ENCODE results near the gene RNF141.

RNF141 gene, protein sequence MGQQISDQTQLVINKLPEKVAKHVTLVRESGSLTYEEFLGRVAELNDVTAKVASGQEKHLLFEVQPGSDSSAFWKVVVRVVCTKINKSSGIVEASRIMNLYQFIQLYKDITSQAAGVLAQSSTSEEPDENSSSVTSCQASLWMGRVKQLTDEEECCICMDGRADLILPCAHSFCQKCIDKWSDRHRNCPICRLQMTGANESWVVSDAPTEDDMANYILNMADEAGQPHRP

DNA sequence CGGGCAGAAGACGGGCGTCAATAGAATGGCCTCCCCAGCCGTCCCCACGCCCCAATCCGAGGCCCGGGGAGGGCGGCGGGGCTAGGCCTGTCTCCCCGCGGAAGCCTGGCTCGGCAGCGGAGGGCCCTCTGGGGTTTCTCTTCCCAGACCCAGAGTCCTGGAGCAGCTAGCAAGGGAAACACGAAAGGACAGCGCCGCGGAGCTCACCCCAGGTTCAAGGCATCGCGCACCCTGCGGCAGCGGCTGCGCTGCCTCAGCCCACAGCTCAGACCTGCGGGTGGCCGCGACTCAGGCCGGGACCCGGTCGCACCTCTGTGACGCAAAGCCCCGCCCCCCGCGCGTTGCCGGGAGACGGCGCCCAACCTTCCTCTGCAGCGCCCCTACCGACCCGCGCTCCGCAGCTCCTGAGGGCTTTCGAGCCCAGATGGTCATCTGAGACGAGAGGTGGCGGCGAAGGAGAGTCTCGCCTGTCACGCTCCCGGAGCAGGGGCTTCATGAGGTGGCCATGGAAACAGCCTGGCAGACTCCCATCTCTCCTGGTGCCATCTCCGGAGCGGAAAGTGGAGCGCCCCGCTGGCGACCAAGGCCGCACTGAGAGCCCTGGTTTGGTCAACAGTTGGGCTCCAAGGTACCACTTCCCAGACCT is at the start of gene RNF141:
Gene RNF141 (minus strand): TSS at position 273 of the 646 bp plus-strand sequence. CDS start 7,029 bp downstream, outside the sequence.
- DNase-seq (ENCODE audit: low spot score): peak; percentile 92

DNA sequence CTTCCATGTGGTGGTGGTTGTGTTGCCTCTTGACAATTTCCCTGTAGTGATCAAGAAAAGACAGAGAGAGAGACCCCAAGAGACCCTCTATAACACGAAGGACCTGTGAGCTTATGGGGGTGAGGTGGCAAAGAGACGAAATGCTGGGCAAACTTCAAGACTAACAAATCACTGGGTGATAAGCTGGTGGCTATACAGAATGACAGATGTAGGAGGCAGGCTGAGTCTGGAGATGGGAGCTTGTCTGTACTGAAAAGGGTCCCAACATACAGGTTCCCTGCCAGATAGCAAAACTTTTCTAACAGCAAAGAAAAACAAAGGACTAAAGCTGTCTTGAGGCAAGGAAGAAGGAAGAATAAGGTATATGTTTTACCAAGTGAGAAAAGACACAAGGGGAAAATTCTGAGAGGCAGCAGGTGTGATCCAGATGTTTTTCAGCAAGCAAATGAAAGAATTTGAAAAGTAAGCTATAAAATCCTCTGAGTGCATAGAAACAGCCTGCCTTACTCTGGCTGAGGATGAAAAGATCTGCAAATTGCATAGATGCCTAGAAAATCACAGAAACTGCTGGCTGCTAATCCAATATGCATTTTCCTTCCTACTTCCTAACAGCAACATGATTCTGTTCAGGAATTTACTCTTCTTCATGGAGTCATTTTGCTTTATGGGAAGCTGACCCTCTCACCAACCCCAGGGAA is 49.4 kb upstream of the RNF141 start:
- DNase-seq (ENCODE audit: low spot score): no peak

DNA sequence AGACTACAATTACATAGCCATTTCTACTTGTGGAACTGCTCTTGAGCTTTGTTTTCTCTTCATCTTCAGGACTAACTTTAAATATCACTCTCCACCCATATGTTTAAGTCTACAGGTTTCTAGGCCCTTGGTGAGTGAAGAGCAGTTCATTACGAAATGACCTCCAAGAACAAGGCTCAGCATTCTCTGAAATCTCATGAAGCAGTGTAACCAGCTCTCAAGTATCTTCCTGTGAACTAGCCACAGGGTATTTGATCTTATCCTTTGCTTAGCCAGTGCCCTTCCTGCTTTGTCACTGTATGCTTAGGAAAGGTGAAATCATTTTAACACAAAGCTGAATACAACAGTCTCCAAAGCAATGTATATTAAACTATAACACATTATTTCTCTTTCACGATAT is 47.9 kb upstream of the RNF141 start:
- DNase-seq (ENCODE audit: low spot score): no peak

DNA sequence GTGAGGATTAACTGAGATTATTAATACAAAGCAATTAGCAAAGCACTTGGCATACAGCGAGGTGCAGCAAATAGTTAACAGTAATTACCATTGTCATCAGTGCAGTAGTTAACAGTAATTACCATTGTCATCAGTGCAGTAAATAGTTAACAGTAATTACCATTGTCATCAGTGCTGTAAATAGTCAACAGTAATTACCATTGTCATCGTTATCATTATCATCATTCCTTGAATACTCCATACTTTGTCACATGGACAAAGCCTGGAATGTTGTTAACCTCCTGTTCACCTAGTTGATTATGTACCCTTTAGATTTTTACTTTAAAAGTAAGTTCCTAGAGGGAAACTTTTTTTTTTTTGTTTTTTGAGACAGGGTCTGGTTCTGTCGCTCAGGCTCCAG is 47.0 kb upstream of the RNF141 start:
- DNase-seq (ENCODE audit: low spot score): no peak

DNA sequence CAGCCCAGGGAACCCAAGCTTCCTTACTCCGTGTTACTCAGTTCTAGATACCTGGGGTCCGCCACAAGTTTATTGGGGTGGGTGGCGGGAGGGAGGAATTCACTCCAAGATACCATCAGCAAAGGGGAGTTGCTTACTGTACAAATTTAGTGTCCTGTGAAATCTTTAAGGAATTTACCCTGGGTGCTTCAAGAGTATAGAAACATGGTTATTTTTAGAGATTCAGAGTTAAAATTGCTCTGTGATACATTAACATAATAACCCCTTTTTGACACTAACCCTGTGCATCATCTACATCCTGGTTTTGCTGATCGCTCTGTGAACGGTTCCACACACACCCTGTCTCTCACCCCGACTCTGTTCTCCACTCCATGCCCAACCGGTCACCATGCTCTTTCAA is 46.4 kb upstream of the RNF141 start:
- DNase-seq (ENCODE audit: low spot score): no peak

DNA sequence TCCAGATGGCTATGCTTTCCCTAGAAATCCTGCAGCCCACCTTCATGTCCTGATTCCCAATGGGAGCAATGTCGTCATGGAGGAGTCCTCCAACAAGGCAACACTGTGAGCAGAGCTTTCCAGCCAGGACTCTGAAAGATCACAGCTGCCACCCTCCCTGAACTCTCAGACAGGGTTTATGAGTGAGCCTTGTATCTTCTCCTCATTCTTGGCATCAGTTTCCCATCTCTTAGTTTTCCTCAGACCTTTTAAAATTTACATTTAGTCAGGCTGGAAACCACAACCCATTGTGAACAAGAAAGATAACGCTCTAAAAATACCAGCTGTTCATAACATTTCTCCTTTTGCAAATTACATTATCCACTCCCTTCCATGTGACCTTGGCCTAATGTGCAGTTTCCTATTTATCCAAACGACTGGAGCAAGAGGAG is 43.1 kb upstream of the RNF141 start:
- DNase-seq (ENCODE audit: low spot score): no peak

DNA sequence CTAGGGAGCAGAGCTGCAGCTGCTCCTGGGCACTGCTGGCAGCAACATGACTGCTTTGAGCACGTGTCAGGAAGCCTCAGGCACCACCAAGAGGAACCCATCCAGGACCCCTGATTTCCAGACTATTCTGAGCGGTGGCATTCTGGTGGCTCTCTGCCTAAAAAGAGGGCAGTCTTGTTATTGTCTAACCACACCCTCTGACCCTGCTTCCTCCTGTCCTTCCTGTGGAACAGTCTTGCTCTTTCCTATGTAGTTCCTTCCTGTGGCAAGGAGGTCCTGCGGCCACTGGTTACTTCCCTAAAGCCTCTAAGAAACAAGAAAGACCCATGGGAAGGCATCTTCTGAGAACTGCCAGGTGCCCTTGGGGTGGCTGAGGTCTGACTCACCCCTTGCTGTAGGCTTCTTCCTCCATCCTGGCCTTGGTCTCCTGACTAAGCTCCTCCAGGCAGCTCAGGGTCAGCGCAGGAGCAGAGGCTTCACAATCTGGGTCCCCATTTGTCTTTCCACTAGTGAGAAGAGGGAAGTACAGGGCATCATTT is 40.6 kb upstream of the RNF141 start:
- DNase-seq (ENCODE audit: low spot score): no peak

DNA sequence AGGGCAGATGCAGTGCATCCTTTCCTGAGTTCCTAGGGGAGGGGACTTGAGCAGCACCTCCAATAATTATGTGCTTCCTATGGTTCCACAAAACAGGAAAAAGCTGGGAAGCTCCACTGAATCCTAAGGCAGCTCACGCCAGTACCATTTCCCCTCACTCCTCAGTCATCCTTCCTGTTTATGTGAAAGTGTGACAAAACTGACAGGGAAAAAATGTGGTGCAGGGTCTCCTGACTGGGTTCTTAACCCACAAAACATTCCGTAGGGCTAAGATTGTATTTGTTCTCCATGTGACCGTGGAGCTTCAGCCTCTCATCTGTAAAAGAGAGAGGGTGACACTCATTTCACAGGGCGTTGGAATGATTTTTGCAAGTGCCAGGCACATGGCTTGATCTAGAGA is 39.6 kb upstream of the RNF141 start:
- DNase-seq (ENCODE audit: low spot score): no peak

DNA sequence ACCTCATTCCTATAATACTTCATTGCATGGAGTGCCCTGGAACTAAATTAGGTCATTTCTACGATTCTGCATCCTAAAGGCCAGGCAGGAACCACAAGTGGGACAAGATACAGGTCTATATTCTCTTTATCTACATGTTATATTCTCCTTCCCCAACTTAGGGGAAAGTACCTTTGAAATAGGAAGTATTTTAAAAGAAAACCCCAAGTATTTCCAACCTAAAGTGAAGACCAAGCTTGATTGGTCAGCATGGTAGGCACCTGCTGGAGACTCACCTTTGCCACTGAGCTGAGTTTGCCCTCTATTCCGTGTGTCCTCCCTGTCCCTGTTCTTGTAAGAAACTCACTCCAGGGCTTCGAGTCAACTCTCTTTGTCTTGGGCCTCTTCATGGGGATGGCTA is 38.7 kb upstream of the RNF141 start:
- DNase-seq (ENCODE audit: low spot score): no peak

DNA sequence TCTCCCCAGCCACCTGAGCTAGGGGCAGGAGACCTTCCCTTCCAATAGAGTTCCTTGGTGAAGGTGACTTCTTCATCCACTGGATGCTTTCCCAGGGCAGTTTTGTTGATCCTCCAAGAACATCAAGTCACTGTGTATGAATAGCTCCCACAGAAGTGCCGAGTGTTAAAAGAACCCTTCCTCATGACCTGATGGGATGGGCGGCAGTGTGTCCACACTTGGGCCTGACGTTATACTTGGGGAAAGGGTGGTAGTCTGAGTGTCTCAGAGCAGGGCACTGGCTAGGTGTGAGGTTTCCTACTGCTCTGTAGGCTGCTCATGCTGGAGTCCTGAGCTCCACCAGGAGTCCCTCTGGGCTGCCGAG is 35.0 kb upstream of the RNF141 start:
- DNase-seq (ENCODE audit: low spot score): no peak

DNA sequence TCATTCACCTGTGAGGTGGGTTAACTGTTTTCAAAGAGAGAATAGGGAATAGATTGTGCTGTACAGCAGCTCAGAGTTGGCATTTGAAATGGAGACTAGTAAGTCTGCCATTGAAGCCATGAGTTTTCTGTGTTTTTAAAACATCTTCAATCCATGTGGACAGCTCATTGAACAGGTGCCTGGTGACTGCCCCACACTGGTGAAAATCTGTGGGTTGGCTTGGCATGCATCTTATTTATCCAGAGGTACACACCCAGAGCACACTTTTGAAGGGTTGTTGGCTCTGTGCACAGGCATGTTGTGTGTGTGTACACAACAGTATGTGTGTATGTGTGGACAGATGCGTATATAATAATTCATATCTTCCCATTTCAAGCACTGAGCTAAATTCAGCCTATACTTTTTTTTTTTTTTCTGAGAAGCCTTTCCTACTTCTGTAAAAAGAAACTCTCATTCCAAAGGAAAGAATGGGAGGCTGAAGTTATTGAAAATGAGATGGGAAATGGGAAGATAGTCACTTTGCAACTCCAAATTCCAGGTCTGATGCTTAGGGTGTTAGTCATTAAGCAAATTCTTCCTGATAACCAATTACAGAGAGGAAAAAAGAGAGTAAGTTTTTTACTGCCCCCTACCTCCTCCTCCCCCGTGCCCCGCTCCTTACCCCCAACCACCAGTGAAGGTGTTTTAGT is 34.5 kb upstream of the RNF141 start:
- DNase-seq (ENCODE audit: low spot score): no peak

DNA sequence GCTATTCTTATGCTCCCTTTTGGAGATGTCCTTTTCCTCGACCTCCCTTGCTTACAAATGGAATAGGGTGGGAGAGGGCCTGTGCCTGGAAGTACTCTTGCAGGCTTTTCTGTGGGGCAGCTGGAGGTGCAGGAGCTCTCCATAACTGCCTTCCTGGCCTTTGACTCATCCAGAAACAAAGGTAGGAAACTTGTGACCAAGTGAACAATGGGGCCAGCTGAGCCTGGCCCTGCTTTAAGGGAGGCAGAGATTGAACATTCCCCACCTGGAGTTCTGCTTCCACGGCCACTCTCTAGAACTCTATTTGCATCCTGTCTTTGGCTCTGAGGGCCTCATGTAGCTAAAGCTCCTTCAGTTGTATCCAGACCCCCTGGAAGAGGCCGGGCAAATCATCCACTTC is 32.6 kb upstream of the RNF141 start:
- no peak for DNase-seq (ENCODE audit: low spot score)

DNA sequence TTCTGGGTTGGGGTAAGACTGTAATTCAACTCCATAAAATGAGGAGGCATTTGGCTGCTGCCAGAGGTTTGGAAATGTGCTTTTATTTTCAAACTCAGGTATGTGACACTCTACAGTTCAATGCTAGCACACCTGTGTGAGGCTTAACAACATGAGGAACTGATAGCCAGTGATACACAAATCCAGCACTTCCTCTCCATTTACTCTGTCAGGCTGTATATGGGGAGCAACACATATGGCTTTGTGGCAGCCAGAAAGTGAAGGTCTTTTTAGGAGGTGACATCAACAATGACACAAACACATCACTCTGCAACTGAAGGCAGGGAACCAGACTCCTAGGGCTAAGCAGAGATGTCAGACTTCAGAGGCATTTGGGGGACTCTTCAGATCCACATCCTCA is 32.0 kb upstream of the RNF141 start:
- DNase-seq (ENCODE audit: low spot score): no peak

DNA sequence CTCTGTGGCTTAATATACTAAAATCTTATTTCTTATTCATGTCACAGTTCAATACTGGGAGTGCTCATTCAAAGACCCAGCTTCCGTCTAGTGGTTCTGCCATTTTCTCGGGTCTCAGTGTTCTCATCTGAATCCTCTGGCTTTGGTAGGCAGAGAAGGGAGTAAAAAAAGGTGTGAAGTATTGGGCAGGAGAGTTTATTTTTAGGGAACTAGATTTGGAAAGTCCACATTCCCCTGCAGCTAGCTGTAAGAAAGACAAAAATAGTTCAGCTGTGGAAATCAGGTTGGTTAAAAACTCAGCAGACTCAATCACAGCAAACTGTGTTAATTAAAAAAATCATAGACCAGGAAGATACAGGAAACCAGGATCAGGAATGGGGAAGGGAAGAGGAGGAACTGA is 31.5 kb upstream of the RNF141 start:
- DNase-seq (ENCODE audit: low spot score): no peak

DNA sequence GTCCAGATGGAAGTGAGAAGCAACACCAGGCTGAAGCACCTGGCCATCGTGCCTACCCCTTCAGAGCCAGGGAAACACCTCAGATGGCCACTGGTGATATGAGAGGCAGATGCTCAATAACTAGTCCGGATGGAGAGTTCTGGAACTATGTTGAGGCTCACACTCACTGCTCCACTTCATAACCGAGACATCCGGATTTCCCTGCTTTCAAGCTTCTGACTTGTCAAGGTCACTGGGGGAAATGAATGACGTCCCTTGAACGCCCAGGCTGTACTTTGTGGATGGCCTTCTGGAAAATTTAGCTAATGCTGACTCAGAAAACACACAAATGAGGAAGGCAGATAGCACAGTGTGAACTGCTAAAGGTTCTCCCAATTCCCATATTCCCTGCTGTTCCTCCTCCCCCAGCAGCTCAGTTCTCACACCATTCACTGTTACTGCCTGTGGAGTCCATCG is 27.5 kb upstream of the RNF141 start, which contains the start of gene LYVE1:
Gene LYVE1 (minus strand): TSS at position 180 of the 456 bp plus-strand sequence. CDS start 133 bp downstream, at position 47.
- DNase-seq (ENCODE audit: low spot score): no peak

DNA sequence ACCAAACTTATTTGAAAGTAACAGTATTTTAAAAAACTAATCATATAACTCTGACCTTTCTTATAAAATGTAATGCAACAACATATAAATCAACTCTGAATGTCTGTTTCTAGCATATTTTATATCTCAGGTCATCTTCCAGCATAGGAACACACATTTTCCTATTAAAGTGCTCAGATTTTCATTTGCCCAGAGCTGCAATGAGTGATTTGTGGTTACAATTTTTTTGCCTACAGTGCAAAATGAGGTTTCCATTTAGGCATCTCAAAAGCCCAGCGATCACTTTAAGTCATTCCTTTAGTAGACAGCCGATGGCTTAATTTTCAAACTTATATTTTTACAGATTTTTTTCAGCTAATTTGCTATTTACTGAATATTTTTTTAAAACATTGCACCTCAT is 26.5 kb upstream of the RNF141 start:
- no peak for DNase-seq (ENCODE audit: low spot score)

DNA sequence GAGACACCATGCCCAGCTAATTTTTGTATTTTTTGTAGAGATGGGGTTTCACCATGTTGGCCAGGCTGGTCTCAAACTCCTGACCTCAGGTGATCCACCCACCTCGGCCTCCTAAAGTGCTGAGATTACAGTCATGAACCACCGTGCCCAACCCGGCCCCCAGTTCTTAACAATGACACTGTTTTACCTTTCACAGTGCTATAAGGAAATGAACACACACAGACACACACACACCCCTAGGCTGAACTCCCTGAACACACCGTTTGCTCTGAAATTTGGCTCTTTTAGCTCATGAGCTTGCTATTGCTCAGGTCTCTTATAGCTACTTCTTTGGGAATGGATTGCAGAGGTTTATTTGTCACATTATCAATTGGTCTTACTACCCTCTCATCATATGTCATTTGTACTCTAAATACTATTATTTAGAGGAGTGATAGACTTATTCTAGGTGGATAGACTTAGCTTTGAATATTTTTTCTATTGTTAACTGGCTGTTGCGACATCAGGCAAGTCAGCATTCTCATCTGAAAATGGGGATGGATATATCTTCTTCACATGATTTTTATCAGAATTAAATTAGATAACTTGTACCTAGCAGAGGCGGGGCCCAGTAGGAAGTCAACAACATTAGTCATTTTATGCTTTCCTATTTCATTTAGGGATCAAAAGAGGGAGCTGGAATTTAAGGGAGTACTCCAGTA is 25.4 kb upstream of the RNF141 start:
- no peak for DNase-seq (ENCODE audit: low spot score)

DNA sequence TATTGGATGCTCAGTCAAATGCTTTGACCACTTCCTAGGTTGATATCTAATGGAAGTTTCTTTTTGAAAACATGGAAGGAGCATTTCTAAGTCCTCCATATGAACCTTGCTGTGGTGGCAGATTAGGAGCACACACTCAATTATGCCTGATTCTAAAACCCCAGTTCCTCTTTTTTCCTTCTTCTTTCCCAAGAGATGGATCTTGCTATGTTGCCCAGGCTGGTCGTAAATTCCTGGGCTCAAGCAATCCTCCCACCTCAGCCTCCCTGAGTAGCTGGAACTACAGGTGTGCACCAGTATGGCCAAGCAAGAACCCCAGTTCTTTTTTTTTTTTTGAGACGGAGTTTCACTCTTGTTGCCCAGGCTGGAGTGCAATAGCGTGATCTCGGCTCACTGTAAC is 24.5 kb upstream of the RNF141 start:
- DNase-seq (ENCODE audit: low spot score): no peak

DNA sequence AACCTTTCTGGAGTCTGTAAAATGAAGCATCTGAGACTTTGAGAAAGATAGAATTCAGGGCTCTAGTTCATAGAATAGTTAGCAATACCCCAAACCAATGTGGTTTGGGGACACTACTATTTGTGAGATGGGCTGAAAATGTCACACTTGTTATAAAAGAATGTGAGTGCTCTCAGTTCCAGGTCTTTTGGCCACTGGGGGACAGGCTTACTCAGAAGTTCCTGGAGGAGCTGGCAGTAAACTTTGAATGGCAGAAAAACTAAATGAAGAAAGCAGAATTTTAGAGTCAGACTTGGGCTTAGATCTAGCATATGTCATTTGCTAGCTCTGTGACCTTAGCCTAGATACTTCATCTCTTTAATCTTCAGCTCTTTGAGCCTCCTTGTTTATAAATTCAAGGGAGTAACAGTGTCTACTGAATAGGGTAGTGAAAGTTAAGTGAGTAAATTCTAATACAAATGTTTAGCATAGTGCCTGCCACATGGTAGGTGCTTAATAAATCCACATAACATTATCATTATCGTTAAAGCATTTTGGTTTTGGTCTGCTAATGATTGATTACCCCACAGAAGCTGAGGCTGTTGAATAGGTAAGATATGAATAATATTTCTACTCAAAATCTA is 23.8 kb upstream of the RNF141 start:
- no peak for DNase-seq (ENCODE audit: low spot score)

DNA sequence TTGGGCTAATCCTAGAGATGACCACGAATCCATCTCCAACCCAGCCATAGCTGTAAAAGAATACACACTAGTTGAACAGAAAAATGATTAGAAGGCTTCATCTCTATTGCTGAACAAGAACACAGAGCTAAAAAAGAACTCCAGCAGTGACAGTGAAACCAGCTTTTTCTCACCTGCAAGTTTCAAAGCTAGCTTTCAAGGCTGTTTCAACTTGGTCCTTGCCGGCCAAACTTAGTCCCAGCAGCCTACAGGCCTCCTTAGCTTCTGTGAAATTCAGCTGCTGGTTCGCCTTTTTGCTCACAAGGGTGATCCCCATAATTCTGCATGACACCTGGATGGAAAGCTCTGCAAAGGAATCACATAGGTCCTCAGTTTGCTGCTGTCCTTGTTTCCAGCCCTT is 23.0 kb upstream of the RNF141 start:
- DNase-seq (ENCODE audit: low spot score): no peak

DNA sequence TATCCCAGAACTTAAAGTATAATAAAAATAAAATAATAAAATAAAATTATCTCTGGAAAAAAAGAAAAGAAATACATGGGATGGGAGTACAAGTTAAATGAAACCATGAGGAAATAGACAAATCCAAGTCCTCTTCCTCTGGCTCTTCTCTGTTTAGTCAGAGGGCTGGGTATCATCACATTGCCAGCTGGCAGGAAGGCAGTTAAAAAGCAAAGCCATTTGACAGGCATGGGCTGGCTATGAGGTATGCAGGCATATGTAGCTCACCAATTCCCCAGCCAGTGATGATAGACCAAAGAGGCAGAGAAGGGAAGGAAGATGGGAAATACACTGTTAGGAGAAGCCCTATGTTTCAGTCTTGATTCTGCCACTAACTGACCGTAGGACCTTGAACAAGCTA is 21.0 kb upstream of the RNF141 start:
- DNase-seq (ENCODE audit: low spot score): no peak
